HG03135 (cell line): Measurements from ENCODE around the gene MRPL37.
"Not testable (repeated sequence)": the region's sequence is repeated elsewhere in the genome, so short reads cannot be mapped to it uniquely, and the experiment has no call there.

ENCODE experiments used
- ATAC-seq: cut with Tn5 transposase; IDR thresholded peaks from one replicate; pipeline ENCODE4 v1.9.1; 2021; ENCODE audit warnings: mild to moderate bottlenecking, moderate library complexity; ENCODE audit not compliant: unreplicated experiment

MRPL37 gene

GRCh38 chr1:54218883-54219687 lies 19.1 kb downstream of the MRPL37 start:
- no peak for ATAC-seq

GRCh38 chr1:54219688-54220003 lies 19.7 kb downstream of the MRPL37 start:
- ATAC-seq: no peak

- no peak for ATAC-seq
Measured at GRCh38 chr1:54220004-54220811, 20.2 kb downstream of the MRPL37 start.

GRCh38 chr1:54221113-54221834 lies 21.3 kb downstream of the MRPL37 start:
- no peak for ATAC-seq

- ATAC-seq: no peak
Measured at GRCh38 chr1:54221867-54222484, 22.0 kb downstream of the MRPL37 start.

GRCh38 chr1:54222711-54223110 lies 22.7 kb downstream of the MRPL37 start:
- no peak for ATAC-seq

GRCh38 chr1:54223441-54224202 lies 23.7 kb downstream of the MRPL37 start:
- no peak for ATAC-seq

GRCh38 chr1:54224233-54224632 lies 24.3 kb downstream of the MRPL37 start:
- no peak for ATAC-seq

- no peak for ATAC-seq
Measured at GRCh38 chr1:54225378-54225777, 25.4 kb downstream of the MRPL37 start.

GRCh38 chr1:54225986-54226559 lies 26.1 kb downstream of the MRPL37 start:
- ATAC-seq: no peak

- no peak for ATAC-seq
Measured at GRCh38 chr1:54227091-54227602, 27.2 kb downstream of the MRPL37 start.

GRCh38 chr1:54227891-54228310 lies 27.9 kb downstream of the MRPL37 start:
- no peak for ATAC-seq

GRCh38 chr1:54228638-54229079 lies 28.7 kb downstream of the MRPL37 start:
- no peak for ATAC-seq

- no peak for ATAC-seq
Measured at GRCh38 chr1:54229281-54229891, 29.4 kb downstream of the MRPL37 start.

- no peak for ATAC-seq
Measured at GRCh38 chr1:54230507-54231339, 30.8 kb downstream of the MRPL37 start.

GRCh38 chr1:54233196-54233595 lies 33.2 kb downstream of the MRPL37 start:
- ATAC-seq: not testable (repeated sequence)

- no peak for ATAC-seq
Measured at GRCh38 chr1:54234284-54234683, 34.3 kb downstream of the MRPL37 start.

- ATAC-seq: no peak
Measured at GRCh38 chr1:54237586-54237985, 37.6 kb downstream of the MRPL37 start.
